HepG2 (cell line): Measurements from ENCODE around the gene CRY1. TPM values are rescaled to one million over a fixed set of nuclear protein-coding genes. Genes with fewer than 3 reads are reported as not detected.

ENCODE experiments used
- ATAC-seq: fragments of 200-7000 bp; cut with Tn5 transposase; 3 replicates; pipeline ENCODE4 v1.9.1; 2020; ENCODE audit warnings: mild to moderate bottlenecking, moderate library complexity
- BruUV-seq: library from RNA; stranded (reverse); fragments of 400-500 nt; replicated peaks from 2 replicates; lab custom pipeline; 2021; lab: Mats Ljungman, UMichigan
- CTCF ChIA-PET: fragments of 300-600 bp; formaldehyde crosslinking; extraction: SDS; loops from one replicate; lab custom pipeline; 2021; ENCODE audit warnings: low total read pairs, inconsistent platforms, low intra/inter-chr PET ratio; lab: Yijun Ruan, JAX
- POLR2A ChIA-PET: fragments of 350-600 bp; sonication (Branson Sonifier 250); formaldehyde crosslinking; loops from one replicate; lab custom pipeline; 2020; ENCODE audit warnings: antibody characterized with exemption, inconsistent platforms; lab: Yijun Ruan, JAX
- DNase-seq: peaks from one replicate; pipeline ENCODE4 v3.0.0-alpha.2; 2015; ENCODE audit warnings: low spot score
- FAIRE-seq: peaks from 3 replicates; lab custom pipeline; 2011; peaks lifted over from hg19 to GRCh38; lab: Jason Lieb, UNC
- H2AFZ ChIP-seq: one replicate; pipeline ENCODE4 v1.6.1; 2011; ENCODE audit warnings: low read length, inconsistent platforms
- H3K27ac ChIP-seq: fragments of 300-600 bp; 3 replicates; pipeline ENCODE4 v1.8.0; 2011; ENCODE audit warnings: mixed run types, mild to moderate bottlenecking, mixed read lengths, low read length, inconsistent platforms; ENCODE audit not compliant: insufficient read depth; ENCODE audit errors: extremely low read length
- H3K27me3 ChIP-seq, 2 experiments: fragments of 200-600 bp in 1 of 2; 2 replicates in 1 of 2; 3 replicates in 1 of 2; pipeline versions ENCODE4 v1.6.0 to v1.8.0; 2011; ENCODE audit warnings: low read length in 2 of 2, mild to moderate bottlenecking in 2 of 2, moderate library complexity in 2 of 2, inconsistent platforms in 1 of 2; ENCODE audit not compliant: insufficient read depth in 2 of 2, control insufficient read depth in 1 of 2
- H3K36me3 ChIP-seq, 2 experiments: fragments of 200-600 bp in 1 of 2; replicated peaks in 1 of 2; 2 replicates in 1 of 2; 3 replicates in 1 of 2; pipeline versions ENCODE4 v1.5.1 to v1.8.0; 2011; ENCODE audit warnings: low read length in 2 of 2, inconsistent platforms in 1 of 2; ENCODE audit not compliant: insufficient read depth in 2 of 2, control insufficient read depth in 1 of 2
- H3K4me1 ChIP-seq: 2 replicates; pipeline ENCODE4 v1.5.1; 2012; ENCODE audit warnings: low read length, inconsistent platforms; ENCODE audit not compliant: insufficient read depth
- H3K4me2 ChIP-seq: 2 replicates; pipeline ENCODE4 v1.6.0; 2011; ENCODE audit warnings: low read depth, low read length, inconsistent platforms
- H3K4me3 ChIP-seq, 3 experiments: fragments of 200-600 bp in 1 of 3; sonication (generic), shearing (Covaris generic) in 1 of 3; replicated peaks in 1 of 3; 2 replicates each; pipeline ENCODE4 v1.5.1; 2011 to 2016; ENCODE audit warnings: low read length in 3 of 3, inconsistent platforms in 2 of 3, low read depth in 2 of 3, mild to moderate bottlenecking in 2 of 3, control low read depth in 1 of 3, mixed read lengths in 1 of 3; ENCODE audit not compliant: insufficient read depth in 1 of 3
- H3K79me2 ChIP-seq: one replicate; pipeline ENCODE4 v1.6.1; 2011; ENCODE audit warnings: low read length, inconsistent platforms; ENCODE audit not compliant: insufficient read depth
- H3K9ac ChIP-seq: 2 replicates; pipeline ENCODE4 v1.6.0; 2011; ENCODE audit warnings: mild to moderate bottlenecking, low read depth, low read length, inconsistent platforms; ENCODE audit not compliant: insufficient read depth
- H3K9me3 ChIP-seq: 2 replicates; pipeline ENCODE4 v1.5.1; 2012; ENCODE audit warnings: mild to moderate bottlenecking, low read length
- H4K20me1 ChIP-seq: 2 replicates; pipeline ENCODE4 v1.6.0; 2011; ENCODE audit warnings: inconsistent platforms, mild to moderate bottlenecking, low read length, moderate library complexity; ENCODE audit not compliant: insufficient read depth
- HOXA7 ChIP-seq: sonication (generic); formaldehyde crosslinking; IDR thresholded peaks from 2 replicates; pipeline ENCODE4 v1.8.1; 2022; ENCODE audit warnings: mild to moderate bottlenecking, missing genetic modification reagents, moderate library complexity
- MIER3 ChIP-seq: IDR thresholded peaks from 2 replicates; pipeline ENCODE4 v1.6.1; 2016; ENCODE audit warnings: missing compliant biosample characterization, borderline replicate concordance
- PAF1 ChIP-seq: IDR thresholded peaks from 2 replicates; pipeline ENCODE4 v1.6.1; 2016; ENCODE audit warnings: missing genetic modification reagents, missing compliant biosample characterization
- RCOR2 ChIP-seq: IDR thresholded peaks from 2 replicates; pipeline ENCODE4 v1.6.1; 2016; ENCODE audit warnings: missing biosample characterization, missing genetic modification reagents
- SNAPC4 ChIP-seq: sonication (generic); formaldehyde crosslinking; IDR thresholded peaks from 2 replicates; pipeline ENCODE4 v1.4.0; 2020; ENCODE audit warnings: mild to moderate bottlenecking, missing genetic modification reagents
- TEAD3 ChIP-seq: optimal IDR thresholded peaks from 2 replicates; pipeline ENCODE3; 2016; ENCODE audit warnings: borderline replicate concordance
- ZNF329 ChIP-seq: sonication (generic); formaldehyde crosslinking; IDR thresholded peaks from 2 replicates; pipeline ENCODE4 v1.9.0; 2021; ENCODE audit warnings: low read depth, mild to moderate bottlenecking, missing genetic modification reagents
- WGBS: methylation state at CpG from one replicate; pipeline ENCODE4 v1.1.6; 2017; ENCODE audit warnings: low lambda C conversion rate; 5-methylcytosine and 5-hydroxymethylcytosine counted together
- in situ Hi-C: cut with HindIII; loops from 2 replicates; pipeline ENCODE4 v1.10.0; 2017; ENCODE audit warnings: low pct_unique_long_range_greater_than_20kb; ENCODE audit not compliant: extremely low pct_ligation_motif_present
- intact Hi-C: fragments of 100-400 bp; cut with micrococcal nuclease; formaldehyde crosslinking; loops from one replicate; pipeline ENCODE4 v1.10.0; 2022; ENCODE audit not compliant: unreplicated experiment
- polyA plus RNA-seq, 8 experiments: library from polyadenylated mRNA; depleted of rRNA in 3 of 8; stranded (reverse) in 7 of 8; unstranded in 1 of 8; fragments of >200 nt; fragmentation: Illumina TruSeq in 4 of 8; extraction: Trizol in 4 of 8; gene quantifications; 2 replicates each; pipeline versions ENCODE4 v1.2.1 to v1.2.3, GENCODE V29; 2011 to 2016; ENCODE audit warnings: low read depth in 4 of 8, missing spikeins in 1 of 8, mixed read lengths in 1 of 8; ENCODE audit not compliant: insufficient read depth in 1 of 8
- total RNA-seq, 5 experiments: library from RNA; depleted of rRNA; stranded (reverse); fragments of >200 nt; fragmentation: Illumina TruSeq; extraction: Trizol; gene quantifications; 2 replicates each; pipeline ENCODE4 v1.2.3, GENCODE V29; 2016; ENCODE audit warnings: low read depth in 1 of 5
- TF ChIP-seq, protein P1 (sequence below): sonication (generic); formaldehyde crosslinking; IDR thresholded peaks from 2 replicates; pipeline ENCODE4 v1.4.0; 2020; ENCODE audit warnings: missing genetic modification reagents
- TF ChIP-seq, protein P2 (sequence below): conservative IDR thresholded peaks from 2 replicates; pipeline ENCODE4 v1.6.1; 2018; ENCODE audit warnings: missing genetic modification reagents

The CRY1 gene
- total and polyA plus RNA-seq, 2 of the 13 experiments (the other 11 are each of a cell fraction or from before 2014, with no cell fraction given), result 11.4 to 13.9 TPM

DNA sequence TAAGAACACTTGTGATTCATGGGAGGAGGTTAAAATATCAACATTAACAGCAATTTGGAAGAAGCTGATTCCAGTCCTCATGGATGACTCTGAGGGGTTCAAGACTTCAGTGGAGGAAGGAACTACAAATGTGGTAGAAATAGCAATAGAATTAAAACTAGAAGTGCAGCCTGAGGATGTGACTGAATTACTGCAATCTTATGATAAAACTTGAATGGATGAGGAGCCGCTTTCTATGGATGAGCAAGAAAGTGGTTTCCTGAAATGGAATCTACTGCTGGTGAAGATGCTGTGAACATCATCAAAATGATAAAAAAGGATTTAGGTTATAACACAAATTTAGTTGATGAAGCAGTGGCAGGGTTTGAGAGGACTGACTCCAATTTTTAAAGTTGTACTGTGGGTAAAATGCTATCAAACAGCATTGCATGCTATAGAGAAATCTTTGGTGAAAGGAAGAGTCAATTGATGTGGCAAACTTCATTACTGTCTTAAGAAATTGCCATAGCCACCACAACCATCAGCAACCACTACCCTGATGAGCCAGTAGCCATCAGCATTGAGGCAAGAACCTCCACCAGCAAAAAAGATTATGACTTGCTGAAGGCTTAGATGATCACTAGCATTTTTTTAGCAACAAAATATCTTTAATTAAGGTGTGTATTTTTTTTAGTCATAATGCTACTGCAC, 80.5 kb downstream of the CRY1 start:
- Histone ChIP-seq H3K4me2 (no peak overlapping the region), H3K27ac (no peak overlapping the region), H3K9me3 (no peaks in the 10 kb centered on the region), H3K36me3 (no peaks in the 10 kb centered on the region; a peak in 2 of 5 replicates), H3K79me2 (no peaks in the 10 kb centered on the region), H3K27me3 (no peaks in the 10 kb centered on the region), H3K4me3 (no peak overlapping the region), H4K20me1 (no peaks in the 10 kb centered on the region), H2AFZ (no peak overlapping the region), H3K4me1 (no peaks in the 10 kb centered on the region), H3K9ac (no peak overlapping the region)
- FAIRE-seq (no peak), DNase-seq (no peak), ATAC-seq (no peak)
- TF ChIP-seq MIER3 (CRISPR knock-in tag) (no peak), HOXA7 (CRISPR knock-in tag) (no peak), RCOR2 (CRISPR knock-in tag) (no peak), ZNF329 (CRISPR knock-in tag) (no peak), SNAPC4 (CRISPR knock-in tag) (no peak), PAF1 (CRISPR knock-in tag) (no peak), TEAD3 (CRISPR knock-in tag) (no peak)
- TF ChIP-seq, protein P1, sequence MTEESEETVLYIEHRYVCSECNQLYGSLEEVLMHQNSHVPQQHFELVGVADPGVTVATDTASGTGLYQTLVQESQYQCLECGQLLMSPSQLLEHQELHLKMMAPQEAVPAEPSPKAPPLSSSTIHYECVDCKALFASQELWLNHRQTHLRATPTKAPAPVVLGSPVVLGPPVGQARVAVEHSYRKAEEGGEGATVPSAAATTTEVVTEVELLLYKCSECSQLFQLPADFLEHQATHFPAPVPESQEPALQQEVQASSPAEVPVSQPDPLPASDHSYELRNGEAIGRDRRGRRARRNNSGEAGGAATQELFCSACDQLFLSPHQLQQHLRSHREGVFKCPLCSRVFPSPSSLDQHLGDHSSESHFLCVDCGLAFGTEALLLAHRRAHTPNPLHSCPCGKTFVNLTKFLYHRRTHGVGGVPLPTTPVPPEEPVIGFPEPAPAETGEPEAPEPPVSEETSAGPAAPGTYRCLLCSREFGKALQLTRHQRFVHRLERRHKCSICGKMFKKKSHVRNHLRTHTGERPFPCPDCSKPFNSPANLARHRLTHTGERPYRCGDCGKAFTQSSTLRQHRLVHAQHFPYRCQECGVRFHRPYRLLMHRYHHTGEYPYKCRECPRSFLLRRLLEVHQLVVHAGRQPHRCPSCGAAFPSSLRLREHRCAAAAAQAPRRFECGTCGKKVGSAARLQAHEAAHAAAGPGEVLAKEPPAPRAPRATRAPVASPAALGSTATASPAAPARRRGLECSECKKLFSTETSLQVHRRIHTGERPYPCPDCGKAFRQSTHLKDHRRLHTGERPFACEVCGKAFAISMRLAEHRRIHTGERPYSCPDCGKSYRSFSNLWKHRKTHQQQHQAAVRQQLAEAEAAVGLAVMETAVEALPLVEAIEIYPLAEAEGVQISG (CRISPR knock-in tag), result no peak
- TF ChIP-seq, protein P2, sequence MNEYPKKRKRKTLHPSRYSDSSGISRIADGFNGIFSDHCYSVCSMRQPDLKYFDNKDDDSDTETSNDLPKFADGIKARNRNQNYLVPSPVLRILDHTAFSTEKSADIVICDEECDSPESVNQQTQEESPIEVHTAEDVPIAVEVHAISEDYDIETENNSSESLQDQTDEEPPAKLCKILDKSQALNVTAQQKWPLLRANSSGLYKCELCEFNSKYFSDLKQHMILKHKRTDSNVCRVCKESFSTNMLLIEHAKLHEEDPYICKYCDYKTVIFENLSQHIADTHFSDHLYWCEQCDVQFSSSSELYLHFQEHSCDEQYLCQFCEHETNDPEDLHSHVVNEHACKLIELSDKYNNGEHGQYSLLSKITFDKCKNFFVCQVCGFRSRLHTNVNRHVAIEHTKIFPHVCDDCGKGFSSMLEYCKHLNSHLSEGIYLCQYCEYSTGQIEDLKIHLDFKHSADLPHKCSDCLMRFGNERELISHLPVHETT (CRISPR knock-in tag), result no peak
- BruUV-seq, result no TSS peak
- ChIA-PET CTCF (no interaction called here), POLR2A (no interaction called here)
- in situ Hi-C loops, result no loop called here
- WGBS, result 96% methylated on average over 1 of the region's 1 CpG
- intact Hi-C loops, result no loop called here
